RWPE1 (cell line): ENCODE results near the gene RAMAC.

Source experiments
- CTCF ChIA-PET: fragments of 350-600 bp; sonication (Branson Sonifier 250); formaldehyde crosslinking; extraction: SDS; loops from one replicate; lab custom pipeline; 2021; lab: Yijun Ruan, JAX
- POLR2A ChIA-PET: fragments of 400-600 bp; formaldehyde crosslinking; extraction: SDS; loops from one replicate; lab custom pipeline; 2020; ENCODE audit warnings: antibody characterized with exemption; ENCODE audit not compliant: low non-redundant PET; lab: Yijun Ruan, JAX
- DNase-seq: peaks from one replicate; pipeline ENCODE4 v3.0.0; 2012; ENCODE audit warnings: low spot score
- H3K27ac ChIP-seq: fragments of 450-650 bp; 2 replicates; pipeline ENCODE4 v1.5.1; 2017
- CTCF ChIP-seq: fragments of 450-650 bp; conservative IDR thresholded peaks from 2 replicates; pipeline ENCODE4 v1.5.1; 2017; ENCODE audit warnings: low read depth, mild to moderate bottlenecking

Gene RAMAC

GRCh38 chr15:83036253-83036652 is 50.2 kb downstream of the RAMAC start:
- TF ChIP-seq CTCF: no peak
- POLR2A ChIA-PET: no interaction called here
- CTCF ChIA-PET: interaction anchor here (0.7 kb wide), 1 partner anchor 47 kb away, joined by 3 read pairs; no protein-coding TSS in a partner anchor

GRCh38 chr15:83039206-83039605 is 53.2 kb downstream of the RAMAC start:
- TF ChIP-seq CTCF: no peak
- CTCF ChIA-PET: interaction anchor here (0.7 kb wide), 1 partner anchor 669 kb away, joined by 8 read pairs; no protein-coding TSS in a partner anchor
- H3K27ac ChIP-seq: no peak overlapping the region
- POLR2A ChIA-PET: no interaction called here
- no peak for DNase-seq

More at GRCh38 chr15:83036253-83036652, 50.2 kb downstream of the RAMAC start:
- DNase-seq: no peak
- H3K27ac ChIP-seq: no peak overlapping the region
